WI38 (cell line): Measurements from ENCODE around the gene AK3.
"Not testable (repeated sequence)": the region's sequence is repeated elsewhere in the genome, so short reads cannot be mapped to it uniquely, and the experiment has no call there.

ENCODE experiments used
- H3K4me3 ChIP-seq: 2 replicates; pipeline ENCODE4 v1.5.1; 2011; ENCODE audit warnings: low read depth, mild to moderate bottlenecking, control low read depth, low read length
- TF ChIP-seq, protein P1 (sequence below): IDR thresholded peaks from 2 replicates; pipeline ENCODE4 v1.5.1; 2012; ENCODE audit warnings: low read depth, mild to moderate bottlenecking, control low read depth, low read length

AK3 gene

DNA sequence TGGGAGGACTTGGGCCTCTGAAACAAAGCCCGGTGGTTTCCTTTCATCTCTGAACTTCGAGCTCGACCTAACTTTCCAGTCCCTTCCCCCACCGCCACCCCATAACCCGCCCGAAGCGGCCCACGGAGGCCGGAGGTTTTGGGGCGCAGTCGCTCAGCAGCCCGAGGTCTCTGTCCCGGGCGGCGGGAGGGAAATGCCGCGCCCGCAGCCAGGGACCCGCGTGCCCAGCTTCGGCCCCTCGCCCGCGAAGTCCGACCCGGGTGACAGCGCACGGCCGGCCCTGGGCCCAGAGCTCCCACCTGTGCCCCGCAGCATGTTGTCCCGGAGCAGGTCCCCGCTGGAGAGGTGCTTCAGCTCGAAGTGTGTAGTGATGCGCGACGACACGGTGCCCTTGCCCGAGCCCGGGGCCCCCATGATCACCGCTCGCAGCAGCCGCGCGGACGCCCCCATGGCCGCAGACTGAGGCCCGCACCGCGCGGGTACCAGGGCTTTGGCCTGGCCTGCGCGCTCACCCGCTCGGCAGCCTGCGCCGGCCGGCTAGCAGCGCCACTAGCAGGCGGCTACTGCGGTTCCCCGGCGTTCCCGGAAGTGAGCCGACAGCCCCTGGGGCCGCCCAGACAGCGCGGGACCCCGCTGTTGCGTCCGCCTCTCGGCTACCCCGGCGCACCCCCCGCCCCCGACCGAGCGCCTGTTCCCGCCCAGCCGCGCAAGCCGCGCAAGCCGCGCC, at the start of gene AK3:
Gene AK3, minus strand, starts transcription at position 565 of the 727 bp plus-strand sequence. Its CDS starts 115 bp downstream, at position 450.
- TF ChIP-seq, protein P1, sequence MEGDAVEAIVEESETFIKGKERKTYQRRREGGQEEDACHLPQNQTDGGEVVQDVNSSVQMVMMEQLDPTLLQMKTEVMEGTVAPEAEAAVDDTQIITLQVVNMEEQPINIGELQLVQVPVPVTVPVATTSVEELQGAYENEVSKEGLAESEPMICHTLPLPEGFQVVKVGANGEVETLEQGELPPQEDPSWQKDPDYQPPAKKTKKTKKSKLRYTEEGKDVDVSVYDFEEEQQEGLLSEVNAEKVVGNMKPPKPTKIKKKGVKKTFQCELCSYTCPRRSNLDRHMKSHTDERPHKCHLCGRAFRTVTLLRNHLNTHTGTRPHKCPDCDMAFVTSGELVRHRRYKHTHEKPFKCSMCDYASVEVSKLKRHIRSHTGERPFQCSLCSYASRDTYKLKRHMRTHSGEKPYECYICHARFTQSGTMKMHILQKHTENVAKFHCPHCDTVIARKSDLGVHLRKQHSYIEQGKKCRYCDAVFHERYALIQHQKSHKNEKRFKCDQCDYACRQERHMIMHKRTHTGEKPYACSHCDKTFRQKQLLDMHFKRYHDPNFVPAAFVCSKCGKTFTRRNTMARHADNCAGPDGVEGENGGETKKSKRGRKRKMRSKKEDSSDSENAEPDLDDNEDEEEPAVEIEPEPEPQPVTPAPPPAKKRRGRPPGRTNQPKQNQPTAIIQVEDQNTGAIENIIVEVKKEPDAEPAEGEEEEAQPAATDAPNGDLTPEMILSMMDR: no peak
- peak within 1 kb of the TSS; percentile 86 for H3K4me3 ChIP-seq

DNA sequence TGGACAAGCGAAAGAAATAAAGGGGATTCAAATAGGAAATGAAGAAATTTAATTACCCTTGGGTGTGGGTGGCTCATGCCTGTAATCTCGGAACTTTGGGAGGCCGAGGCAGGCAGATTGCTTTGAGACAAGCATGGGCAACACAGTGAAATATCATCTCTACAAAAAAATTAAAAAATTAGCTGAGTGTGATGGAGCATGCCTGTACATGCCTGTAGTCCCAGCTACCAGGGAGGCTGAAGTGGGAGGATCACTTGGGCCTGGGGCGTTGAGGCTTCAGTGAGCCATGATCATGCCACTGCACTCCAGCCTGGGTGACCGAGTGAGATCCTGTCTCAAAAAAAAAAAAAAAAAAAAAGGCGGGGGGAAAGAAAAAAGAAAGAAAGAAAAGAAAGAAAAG, 47.7 kb upstream of the AK3 start:
- no peak overlapping the region for H3K4me3 ChIP-seq
- TF ChIP-seq, protein P1: no peak

DNA sequence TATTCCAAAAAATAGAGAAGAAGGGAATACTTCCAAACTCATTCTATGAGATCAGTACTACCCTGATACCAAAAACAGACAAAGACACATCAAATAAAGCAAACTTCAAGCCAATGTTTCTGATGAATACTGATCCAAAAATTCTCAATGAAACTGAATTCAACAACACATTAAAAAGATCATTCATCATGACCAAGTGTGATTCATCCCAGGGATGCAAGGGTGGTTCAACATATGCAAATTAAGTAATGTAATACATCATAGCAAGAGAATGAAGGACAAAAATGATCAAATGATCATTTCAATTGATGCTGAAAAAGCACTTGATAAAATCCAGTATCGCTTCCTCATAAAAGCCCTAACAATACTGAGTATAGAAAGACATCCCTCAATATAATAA, 46.9 kb upstream of the AK3 start:
- TF ChIP-seq, protein P1: no peak
- H3K4me3 ChIP-seq: no peak overlapping the region

DNA sequence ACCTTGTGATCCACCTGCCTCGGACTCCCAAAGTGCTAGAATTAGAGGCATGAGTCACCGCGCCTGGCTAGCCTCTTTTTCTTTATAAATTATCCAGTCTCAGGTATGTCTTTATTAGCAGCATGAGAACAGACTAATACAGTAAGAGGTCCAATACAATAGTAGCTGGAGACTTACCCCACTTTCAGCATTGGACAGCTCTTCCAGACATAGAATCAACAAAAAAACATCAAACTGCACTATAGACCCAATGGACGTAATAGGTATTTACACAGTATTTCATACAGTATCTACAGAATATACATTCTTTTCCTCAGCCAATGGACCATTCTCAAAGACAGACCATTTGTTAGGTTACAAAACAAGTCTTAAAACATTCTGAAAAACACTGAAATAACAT, 45.6 kb upstream of the AK3 start:
- no peak overlapping the region for H3K4me3 ChIP-seq
- TF ChIP-seq, protein P1: no peak

DNA sequence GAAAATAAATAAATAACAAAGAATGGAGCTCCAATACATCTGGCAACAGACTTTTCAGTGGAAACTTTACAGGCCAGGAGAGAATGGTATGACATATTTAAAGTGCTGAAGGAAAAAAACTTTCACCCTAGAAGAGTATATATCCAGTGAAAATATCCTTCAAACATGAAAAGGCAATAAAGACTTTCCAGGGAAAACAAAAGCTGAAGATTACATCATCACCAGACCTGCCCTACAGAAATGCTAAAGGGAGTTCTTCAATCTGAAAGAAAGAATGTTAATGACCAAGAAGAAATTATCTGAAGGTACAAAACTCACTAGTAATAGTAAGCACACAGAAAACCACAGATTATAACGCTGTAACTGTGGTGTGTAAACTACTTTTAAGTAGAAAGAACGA, 43.4 kb upstream of the AK3 start:
- TF ChIP-seq, protein P1: no peak

DNA sequence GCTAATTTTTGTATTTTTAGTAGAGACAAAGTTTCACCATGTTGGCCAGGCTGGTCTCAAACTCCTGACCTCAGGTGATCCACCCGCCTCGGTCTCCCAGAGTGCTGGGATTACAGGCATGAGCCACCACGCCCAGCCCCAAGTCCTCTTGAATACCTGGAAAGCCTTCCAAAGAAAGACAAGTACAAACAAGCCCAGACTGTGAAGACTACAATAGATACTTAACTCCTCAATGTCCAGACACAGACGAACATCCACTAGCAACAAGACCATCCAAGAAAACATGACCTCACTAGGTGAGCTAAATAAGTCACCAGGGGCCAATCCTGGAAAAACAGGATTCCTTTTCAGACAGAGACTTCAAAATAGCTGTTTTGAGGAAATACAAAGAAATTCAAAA, 42.2 kb upstream of the AK3 start:
- not testable (repeated sequence) for H3K4me3 ChIP-seq

More for the DNA sequence above, 43.4 kb upstream of the AK3 start:
- H3K4me3 ChIP-seq: no peak overlapping the region

DNA sequence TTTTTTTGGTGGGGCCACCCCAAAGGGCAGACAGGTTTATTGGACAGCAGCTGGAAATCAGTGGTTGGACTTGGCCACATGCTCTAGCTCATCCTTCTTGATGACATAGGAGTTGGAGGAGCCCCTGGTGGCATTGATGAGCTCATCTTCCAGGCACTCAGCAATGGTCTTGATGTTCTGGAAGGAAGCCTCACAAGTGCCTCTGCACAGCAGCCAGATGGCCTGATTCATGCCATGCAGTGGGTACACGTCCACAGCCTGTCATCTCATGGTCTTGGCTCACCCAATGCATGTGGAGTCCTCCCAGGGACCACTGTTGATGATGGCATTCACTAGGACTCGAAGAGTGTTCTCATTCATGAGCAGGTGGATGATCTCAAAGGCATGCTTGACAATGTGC, 40.4 kb upstream of the AK3 start:
- TF ChIP-seq, protein P1: no peak
- no peak overlapping the region for H3K4me3 ChIP-seq

DNA sequence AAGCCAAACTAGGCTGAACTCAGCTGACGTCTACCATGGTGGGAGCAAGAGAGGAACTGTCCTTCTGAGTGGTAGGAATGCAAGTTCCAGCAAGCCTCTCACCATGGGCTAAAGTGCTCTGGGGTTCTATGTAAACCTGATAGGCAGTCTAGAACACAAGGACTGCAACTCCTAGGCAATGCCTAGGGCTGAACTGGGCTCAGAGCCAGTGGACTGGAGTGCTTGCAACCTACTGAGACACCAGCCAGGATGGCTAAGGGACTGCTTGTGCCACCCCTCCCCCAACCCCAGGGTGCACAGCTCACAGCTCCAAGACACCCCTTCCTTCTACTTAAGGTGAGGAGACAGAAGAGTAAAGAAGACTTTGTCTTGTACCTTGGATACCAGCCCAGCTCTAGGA, 39.6 kb upstream of the AK3 start:
- TF ChIP-seq, protein P1: no peak
- H3K4me3 ChIP-seq: no peak overlapping the region

DNA sequence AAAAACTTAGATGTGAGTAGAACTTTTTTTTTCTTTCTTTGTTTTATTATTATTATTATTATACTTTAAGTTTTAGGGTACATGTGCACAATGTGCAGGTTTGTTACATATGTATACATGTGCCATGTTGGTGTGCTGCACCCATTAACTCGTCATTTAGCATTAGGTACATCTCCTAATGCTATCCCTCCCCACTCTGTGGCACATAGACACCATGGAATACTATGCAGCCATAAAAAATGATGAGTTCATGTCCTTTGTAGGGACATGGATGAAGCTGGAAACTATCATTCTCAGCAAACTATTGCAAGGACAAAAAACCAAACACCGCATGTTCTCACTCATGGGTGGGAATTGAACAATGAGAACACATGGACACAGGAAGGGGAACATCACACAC, 34.0 kb upstream of the AK3 start:
- not testable (repeated sequence) for H3K4me3 ChIP-seq
